Naive thymus-derived CD4-positive, alpha-beta T cell (primary cell): ENCODE data around the gene CCT5. TPM values are rescaled to one million over a fixed set of nuclear protein-coding genes. Genes with fewer than 3 reads are reported as not detected.
"Not testable (repeated sequence)": the region's sequence is repeated elsewhere in the genome, so short reads cannot be mapped to it uniquely, and the experiment has no call there.

Experiments used
- ATAC-seq: fragments of 150-1000 bp; cut with Tn5 transposase; 2 replicates; pipeline ENCODE4 v1.10.0; 2021; ENCODE audit warnings: mild to moderate bottlenecking, moderate library complexity
- CTCF ChIA-PET: fragments of 350-600 bp; sonication (Branson Sonifier 250); formaldehyde crosslinking; loops from one replicate; lab custom pipeline; 2021; ENCODE audit warnings: antibody characterized with exemption; lab: Charles Lee
- POLR2A ChIA-PET: fragments of 350-600 bp; sonication (Branson Sonifier 250); formaldehyde crosslinking; loops from one replicate; lab custom pipeline; 2021; ENCODE audit warnings: antibody characterized with exemption, inconsistent platforms; lab: Charles Lee
- DNase-seq, 9 donors: peaks; one replicate each; pipeline versions ENCODE4 v3.0.0 to v3.0.0-alpha.2; 2020 to 2022; ENCODE audit warnings: mixed read lengths in 1 of 9
- H3K27ac ChIP-seq: one replicate; pipeline ENCODE4 v1.7.0; 2013; ENCODE audit warnings: mild to moderate bottlenecking, low read depth, low read length, moderate library complexity
- H3K27me3 ChIP-seq, 2 donors: one replicate each; pipeline ENCODE4 v1.7.0; 2013; ENCODE audit warnings: low read length in 2 of 2, mild to moderate bottlenecking in 2 of 2, moderate library complexity in 2 of 2; ENCODE audit not compliant: control insufficient read depth in 2 of 2, insufficient read depth in 2 of 2
- H3K36me3 ChIP-seq, 3 experiments: 1 replicate in 2 of 3; 2 replicates in 1 of 3; pipeline ENCODE4 v1.7.0; 2013; ENCODE audit warnings: low read length in 3 of 3, mild to moderate bottlenecking in 3 of 3, moderate library complexity in 1 of 3; ENCODE audit not compliant: insufficient read depth in 3 of 3, control insufficient read depth in 2 of 3
- H3K4me1 ChIP-seq, 2 donors: one replicate each; pipeline ENCODE4 v1.7.0; 2013; ENCODE audit warnings: low read length in 2 of 2, mild to moderate bottlenecking in 2 of 2, moderate library complexity in 1 of 2; ENCODE audit not compliant: control insufficient read depth in 2 of 2, insufficient read depth in 2 of 2
- H3K4me3 ChIP-seq: 2 replicates; pipeline ENCODE4 v1.7.0; 2013; ENCODE audit warnings: mild to moderate bottlenecking, low read length
- H3K9me3 ChIP-seq, 3 experiments: 1 replicate in 2 of 3; 2 replicates in 1 of 3; pipeline ENCODE4 v1.7.0; 2013; ENCODE audit warnings: low read length in 3 of 3; ENCODE audit not compliant: control insufficient read depth in 2 of 3
- H3K27ac Mint-ChIP-seq, 9 donors: one replicate each; pipeline ENCODE4 v1.8.0; 2020 to 2022; ENCODE audit warnings: mixed read lengths in 9 of 9, mild to moderate bottlenecking in 8 of 9, moderate library complexity in 5 of 9, inconsistent platforms in 2 of 9
- H3K27me3 Mint-ChIP-seq, 5 donors: one replicate each; pipeline ENCODE4 v1.8.0; 2021 to 2022; ENCODE audit warnings: mixed read lengths in 5 of 5, mild to moderate bottlenecking in 1 of 5
- H3K36me3 Mint-ChIP-seq, 5 donors: one replicate each; pipeline ENCODE4 v1.8.0; 2020 to 2022; ENCODE audit warnings: mixed read lengths in 5 of 5, mild to moderate bottlenecking in 3 of 5, inconsistent platforms in 1 of 5
- H3K4me1 Mint-ChIP-seq, 7 donors: one replicate each; pipeline ENCODE4 v1.8.0; 2020 to 2022; ENCODE audit warnings: mixed read lengths in 7 of 7, mild to moderate bottlenecking in 3 of 7, inconsistent platforms in 1 of 7
- H3K4me3 Mint-ChIP-seq, 10 donors: one replicate each; pipeline ENCODE4 v1.8.0; 2020 to 2022; ENCODE audit warnings: mild to moderate bottlenecking in 10 of 10, mixed read lengths in 10 of 10, moderate library complexity in 6 of 10, inconsistent platforms in 2 of 10
- H3K9me3 Mint-ChIP-seq, 11 donors: one replicate each; pipeline ENCODE4 v1.8.0; 2020 to 2022; ENCODE audit warnings: mixed read lengths in 11 of 11, mild to moderate bottlenecking in 4 of 11, inconsistent platforms in 1 of 11, moderate library complexity in 1 of 11
- intact Hi-C, 2 donors: fragments of 100-400 bp; cut with micrococcal nuclease; formaldehyde crosslinking; loops; one replicate each; pipeline ENCODE4 v1.15.1; 2023
- polyA plus RNA-seq, 2 donors: library from polyadenylated mRNA; unstranded; fragments of 300-500 nt; fragmentation: Illumina TruSeq; gene quantifications; one replicate each; pipeline ENCODE4 v1.2.3, GENCODE V29; 2021
- total RNA-seq, 6 experiments: library from RNA in 5 of 6; stranded (reverse) in 5 of 6; gene quantifications; 1 replicate in 5 of 6; 2 replicates in 1 of 6; pipeline ENCODE4 v1.2.3 and lab custom pipeline; 2021 to 2026

The CCT5 gene
- total and polyA plus RNA-seq, 7 experiments from 2014 or later: 58.0 to 265 (median 90.8) TPM

GRCh38 chr5:10266839-10267238 is 16.8 kb downstream of the CCT5 start:
- DNase-seq: no peak
- ChIA-PET POLR2A (interaction anchor here (0.6 kb wide), 1 partner anchor 17 kb away, joined by 4 read pairs; no protein-coding TSS in a partner anchor), CTCF (no interaction called here)
- Mint-ChIP-seq H3K4me1 (peaks cover 0 to 5% (median 0%) of the 10 kb centered on the region in 7 donors), H3K27me3 (peaks cover 0 to 2% (median 0%) of the 10 kb centered on the region in 5 donors), H3K36me3 (peaks cover 5 to 21% (median 13%) of the 10 kb centered on the region in 5 donors), H3K4me3 (no peak overlapping the region), H3K27ac (peak overlapping the region in 1 of 9 donors; percentile 64), H3K9me3 (peaks cover 0 to 3% (median 0%) of the 10 kb centered on the region in 11 donors)
- peaks cover 14 to 36% (median 19%) of the 10 kb centered on the region in 3 experiments for H3K36me3 ChIP-seq
- H3K4me3 ChIP-seq: no peak overlapping the region
- H3K27me3 ChIP-seq: no peaks in the 10 kb centered on the region
- intact Hi-C loops: no loop called here
- H3K27ac ChIP-seq: no peak overlapping the region
- ATAC-seq: no peak
- no peaks in the 10 kb centered on the region for H3K9me3 ChIP-seq
- no peaks in the 10 kb centered on the region for H3K4me1 ChIP-seq

DNA sequence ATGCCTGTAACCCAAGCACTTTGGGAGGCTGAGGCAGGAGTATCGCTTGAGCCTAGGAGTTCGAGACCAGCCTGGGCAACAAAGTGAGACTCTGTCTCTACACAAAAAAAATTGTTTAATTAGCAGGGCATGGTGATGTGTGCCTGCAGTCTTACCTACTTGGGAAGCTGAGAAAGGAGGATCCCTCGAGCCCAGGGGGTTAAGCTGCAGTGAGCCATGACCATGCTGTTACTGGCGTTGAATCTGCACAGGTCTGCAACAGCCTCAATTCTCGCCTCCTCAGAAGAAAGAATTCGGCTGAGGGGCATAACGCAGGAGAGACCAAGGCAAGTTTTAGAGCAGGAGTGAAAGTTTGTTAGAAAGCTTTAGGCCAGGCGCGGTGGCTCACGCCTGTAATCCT is 18.0 kb downstream of the CCT5 start:
- H3K36me3 Mint-ChIP-seq: peaks cover 1 to 15% (median 8%) of the 10 kb centered on the region in 5 donors
- ChIA-PET POLR2A (no interaction called here), CTCF (no interaction called here)
- peaks cover 0 to 9% (median 3%) of the 10 kb centered on the region in 11 donors for H3K9me3 Mint-ChIP-seq
- Histone ChIP-seq H3K36me3 (peaks cover 6 to 24% (median 10%) of the 10 kb centered on the region in 3 experiments), H3K27me3 (no peaks in the 10 kb centered on the region), H3K4me1 (no peaks in the 10 kb centered on the region), H3K9me3 (no peaks in the 10 kb centered on the region), H3K27ac (no peak overlapping the region), H3K4me3 (no peak overlapping the region)
- H3K4me1 Mint-ChIP-seq: peaks cover 0 to 13% (median 10%) of the 10 kb centered on the region in 7 donors
- ATAC-seq (no peak), DNase-seq (no peak)
- intact Hi-C loops: no loop called here
- peaks cover 0 to 6% (median 4%) of the 10 kb centered on the region in 5 donors for H3K27me3 Mint-ChIP-seq
- no peak overlapping the region for H3K27ac Mint-ChIP-seq
- no peak overlapping the region for H3K4me3 Mint-ChIP-seq

GRCh38 chr5:10272053-10272874 is 22.2 kb downstream of the CCT5 start:
- Mint-ChIP-seq H3K27ac (peak overlapping the region in 1 of 9 donors; percentile 86), H3K9me3 (peaks cover 0 to 21% (median 4%) of the 10 kb centered on the region in 11 donors), H3K4me1 (peaks cover 7 to 38% (median 24%) of the 10 kb centered on the region in 7 donors), H3K4me3 (peak overlapping the region in 4 of 10 donors; percentile 10 to 60 (median 22)), H3K36me3 (peaks cover 0 to 6% (median 4%) of the 10 kb centered on the region in 5 donors), H3K27me3 (peaks cover 0 to 7% (median 4%) of the 10 kb centered on the region in 5 donors)
- intact Hi-C loops: no loop called here
- POLR2A ChIA-PET: no interaction called here
- Histone ChIP-seq H3K27me3 (no peaks in the 10 kb centered on the region), H3K27ac (no peak overlapping the region), H3K4me1 (no peaks in the 10 kb centered on the region), H3K9me3 (no peaks in the 10 kb centered on the region), H3K36me3 (no peaks in the 10 kb centered on the region), H3K4me3 (no peak overlapping the region)
- ATAC-seq (no peak), DNase-seq (no peak)
- CTCF ChIA-PET: no interaction called here

DNA sequence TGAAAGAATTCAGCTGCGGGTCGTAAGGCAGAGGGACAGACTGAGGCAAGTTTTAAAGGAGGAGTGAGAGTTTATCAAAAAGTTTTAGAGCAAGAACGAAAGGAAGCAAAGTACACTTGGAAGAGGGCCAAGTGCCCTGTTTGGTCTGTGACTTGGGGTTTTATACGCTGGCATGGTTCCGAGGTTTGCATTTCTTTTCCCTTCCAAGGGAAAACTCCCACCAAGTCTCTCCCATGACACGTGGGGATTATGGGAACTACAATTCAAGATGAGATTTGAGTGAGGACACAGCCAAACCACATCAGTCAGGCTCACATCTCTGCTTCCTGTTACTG is 22.8 kb downstream of the CCT5 start:
- H3K27ac Mint-ChIP-seq, DNase-seq, ATAC-seq, H3K9me3 ChIP-seq, H3K36me3 ChIP-seq, H3K27me3 ChIP-seq, H3K36me3 Mint-ChIP-seq, POLR2A ChIA-PET, H3K27ac ChIP-seq, intact Hi-C loops, H3K4me1 ChIP-seq, CTCF ChIA-PET, H3K27me3 Mint-ChIP-seq, H3K4me3 ChIP-seq: not testable (repeated sequence)
- H3K4me1 Mint-ChIP-seq: peaks cover 7 to 38% (median 24%) of the 10 kb centered on the region in 7 donors
- H3K4me3 Mint-ChIP-seq: peak overlapping the region in 3 of 10 donors; percentile 10 to 60 (median 17)
- H3K9me3 Mint-ChIP-seq: peaks cover 0 to 21% (median 4%) of the 10 kb centered on the region in 11 donors

- Histone ChIP-seq H3K36me3 (no peaks in the 10 kb centered on the region), H3K27me3 (no peaks in the 10 kb centered on the region), H3K4me3 (no peak overlapping the region), H3K9me3 (no peaks in the 10 kb centered on the region), H3K4me1 (no peaks in the 10 kb centered on the region), H3K27ac (no peak overlapping the region)
- ChIA-PET CTCF (interaction anchor here (1.1 kb wide), 1 partner anchor 9 kb away, joined by 3 read pairs; no protein-coding TSS in a partner anchor), POLR2A (no interaction called here)
- DNase-seq (no peak), ATAC-seq (no peak)
- Mint-ChIP-seq H3K4me3 (peak overlapping the region in 2 of 10 donors; percentile 19 to 34), H3K4me1 (peaks cover 7 to 38% (median 24%) of the 10 kb centered on the region in 7 donors), H3K27me3 (peaks cover 0 to 16% (median 4%) of the 10 kb centered on the region in 5 donors), H3K9me3 (peaks cover 0 to 21% (median 4%) of the 10 kb centered on the region in 11 donors), H3K36me3 (peaks cover 0 to 6% (median 4%) of the 10 kb centered on the region in 5 donors), H3K27ac (peak overlapping the region in 3 of 9 donors; percentile 1 to 77 (median 57))
- intact Hi-C loops: no loop called here
Observed at GRCh38 chr5:10275460-10275859, 25.4 kb downstream of the CCT5 start.

- peaks cover 0 to 6% (median 4%) of the 10 kb centered on the region in 5 donors for H3K36me3 Mint-ChIP-seq
- ATAC-seq (no peak), DNase-seq (no peak)
- H3K9me3 Mint-ChIP-seq: peaks cover 0 to 21% (median 4%) of the 10 kb centered on the region in 11 donors
- H3K27ac ChIP-seq: no peak overlapping the region
- peaks cover 0 to 16% (median 4%) of the 10 kb centered on the region in 5 donors for H3K27me3 Mint-ChIP-seq
- intact Hi-C loops: no loop called here
- H3K4me1 Mint-ChIP-seq: peaks cover 7 to 38% (median 19%) of the 10 kb centered on the region in 7 donors
- no peaks in the 10 kb centered on the region for H3K36me3 ChIP-seq
- CTCF ChIA-PET: interaction anchor here (1.1 kb wide), 1 partner anchor 8 kb away, joined by 3 read pairs; no protein-coding TSS in a partner anchor
- H3K4me3 Mint-ChIP-seq: peak overlapping the region in 1 of 10 donors; percentile 34
- H3K4me3 ChIP-seq: no peak overlapping the region
- peak overlapping the region in 1 of 9 donors; percentile 10 for H3K27ac Mint-ChIP-seq
- no peaks in the 10 kb centered on the region for H3K9me3 ChIP-seq
- no peaks in the 10 kb centered on the region for H3K4me1 ChIP-seq
- no peaks in the 10 kb centered on the region for H3K27me3 ChIP-seq
- POLR2A ChIA-PET: no interaction called here
Observed at GRCh38 chr5:10275991-10276390, 25.9 kb downstream of the CCT5 start.
